Stomach smooth muscle (tissue), 2 donors: ENCODE results near the gene KCNJ5.

Source experiments
- H3K27ac ChIP-seq: one replicate; pipeline ENCODE4 v1.7.0; 2013; ENCODE audit warnings: mild to moderate bottlenecking, low read length, inconsistent platforms
- H3K27me3 ChIP-seq, 2 donors: one replicate each; pipeline ENCODE4 v1.7.0; 2013; ENCODE audit warnings: low read length in 2 of 2; ENCODE audit not compliant: insufficient read depth in 2 of 2, control insufficient read depth in 1 of 2
- H3K36me3 ChIP-seq, 2 donors: one replicate each; pipeline ENCODE4 v1.7.0; 2013; ENCODE audit warnings: low read length in 2 of 2; ENCODE audit not compliant: control insufficient read depth in 2 of 2, insufficient read depth in 2 of 2
- H3K4me1 ChIP-seq: one replicate; pipeline ENCODE4 v1.7.0; 2013; ENCODE audit warnings: low read length; ENCODE audit not compliant: control insufficient read depth, insufficient read depth
- H3K4me3 ChIP-seq, 2 donors: one replicate each; pipeline ENCODE4 v1.7.0; 2013; ENCODE audit warnings: low read length in 2 of 2
- H3K9ac ChIP-seq, 2 donors: one replicate each; pipeline ENCODE4 v1.7.0; 2013; ENCODE audit warnings: low read length in 2 of 2, mild to moderate bottlenecking in 1 of 2
- H3K9me3 ChIP-seq, 2 donors: one replicate each; pipeline ENCODE4 v1.7.0; 2013; ENCODE audit warnings: low read length in 2 of 2; ENCODE audit not compliant: control insufficient read depth in 2 of 2
- donor health status: healthy.
- donor health status: Pancreatic carcinoma.

The KCNJ5 gene

DNA sequence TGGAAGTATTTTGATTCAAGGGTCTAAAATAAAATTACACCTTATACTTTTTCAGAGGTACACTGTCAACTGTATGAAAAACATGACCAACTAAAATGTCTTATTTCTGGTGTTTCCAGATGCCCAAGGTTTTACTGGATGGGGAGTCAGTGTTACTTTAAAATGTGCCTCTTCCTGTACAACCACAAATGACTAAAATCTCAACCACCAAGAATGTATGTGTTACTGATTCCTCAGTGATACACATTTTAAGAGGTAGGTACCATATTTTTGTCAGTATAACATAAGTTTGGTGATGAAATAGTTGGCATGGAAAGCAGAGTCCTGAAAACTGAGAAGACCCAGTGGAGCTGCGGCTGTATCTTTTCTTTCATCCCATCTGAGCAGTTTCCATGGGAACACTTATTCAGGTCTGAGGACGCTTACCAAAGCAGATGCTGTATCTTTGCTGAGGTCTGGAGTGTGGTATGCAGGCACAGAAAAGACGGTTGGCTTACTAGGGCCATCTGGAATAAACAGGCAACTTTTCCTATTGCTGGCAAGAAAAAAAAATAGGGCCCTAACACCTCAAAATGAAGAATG lies 72.7 kb downstream of the KCNJ5 start:
- no peaks in the 10 kb centered on the region for H3K4me1 ChIP-seq
- H3K4me3 ChIP-seq = no peak overlapping the region
- no peaks in the 10 kb centered on the region for H3K27me3 ChIP-seq
- no peak overlapping the region for H3K27ac ChIP-seq
- H3K36me3 ChIP-seq = peaks cover 1 to 3% of the 10 kb centered on the region in 2 donors
- no peak overlapping the region for H3K9ac ChIP-seq
- H3K9me3 ChIP-seq = no peaks in the 10 kb centered on the region

DNA sequence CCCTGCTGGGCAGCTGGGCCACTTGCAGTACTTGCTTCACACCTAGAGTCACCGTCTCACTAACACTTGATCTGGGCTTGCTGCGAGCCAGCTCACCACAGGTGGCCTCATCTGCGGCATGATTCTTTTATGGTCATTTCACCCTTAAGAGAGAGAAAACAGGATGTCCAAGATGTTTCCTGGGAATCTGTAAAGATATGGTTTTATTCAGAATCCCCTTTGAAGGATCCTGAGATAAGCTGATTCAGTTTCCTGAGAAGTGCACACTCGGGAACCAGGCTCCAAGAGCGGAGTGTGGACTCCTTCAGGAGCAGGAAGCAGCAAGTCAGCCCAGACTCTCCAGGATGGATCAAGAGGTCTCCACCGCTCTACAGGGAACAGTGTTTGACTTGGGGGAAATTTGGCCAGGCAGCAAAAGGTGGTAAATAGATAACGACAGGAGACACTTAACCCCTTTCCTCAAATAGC lies 73.3 kb downstream of the KCNJ5 start:
- Histone ChIP-seq H3K36me3 (peaks cover 8 to 9% of the 10 kb centered on the region in 2 donors), H3K27me3 (no peaks in the 10 kb centered on the region), H3K27ac (no peak overlapping the region), H3K9me3 (no peaks in the 10 kb centered on the region), H3K4me3 (no peak overlapping the region), H3K4me1 (no peaks in the 10 kb centered on the region), H3K9ac (no peak overlapping the region)

DNA sequence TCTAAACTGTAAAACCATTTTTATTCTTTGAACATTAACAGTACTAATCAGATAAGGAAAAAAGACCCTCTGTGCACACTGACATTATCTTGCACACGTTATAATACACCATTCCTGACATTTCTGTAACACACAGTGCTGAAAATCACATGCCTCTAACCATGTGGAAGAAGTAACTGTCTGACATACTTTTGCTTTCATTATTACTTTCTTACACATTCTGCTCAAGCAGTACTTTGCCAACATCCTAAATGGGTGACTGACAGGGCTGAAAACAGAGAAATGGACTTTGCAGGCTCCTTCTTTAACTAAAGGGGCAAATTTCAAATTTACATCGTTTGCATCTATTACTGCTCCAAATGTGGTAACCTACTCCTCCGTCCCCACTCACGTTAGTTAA lies 74.3 kb downstream of the KCNJ5 start:
- H3K4me1 ChIP-seq = no peaks in the 10 kb centered on the region
- H3K27ac ChIP-seq = no peak overlapping the region
- no peaks in the 10 kb centered on the region for H3K9me3 ChIP-seq
- H3K4me3 ChIP-seq = no peak overlapping the region
- H3K9ac ChIP-seq = no peak overlapping the region
- peaks cover 17% of the 10 kb centered on the region in 2 donors for H3K36me3 ChIP-seq
- no peaks in the 10 kb centered on the region for H3K27me3 ChIP-seq

DNA sequence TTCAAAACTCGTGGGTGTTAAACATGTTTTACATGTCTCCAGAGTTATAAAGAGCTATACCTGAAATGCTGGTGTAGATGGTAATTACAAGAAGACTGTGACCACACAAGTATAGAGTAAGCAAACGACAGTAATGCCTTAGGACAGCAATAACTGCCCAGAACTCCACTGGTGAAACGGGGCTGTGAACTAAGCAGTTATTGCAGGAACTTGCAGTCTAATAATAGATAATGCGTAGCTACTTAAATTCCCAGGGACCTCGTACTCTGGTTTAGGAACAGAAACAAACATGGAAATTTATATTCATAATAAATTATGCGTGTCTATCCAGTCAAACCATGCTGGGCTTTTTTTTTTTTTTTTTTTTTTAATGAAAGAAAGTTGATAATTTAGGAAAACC lies 76.4 kb downstream of the KCNJ5 start:
- peaks cover 22 to 25% of the 10 kb centered on the region in 2 donors for H3K36me3 ChIP-seq
- H3K27ac ChIP-seq = no peak overlapping the region
- no peaks in the 10 kb centered on the region for H3K9me3 ChIP-seq

DNA sequence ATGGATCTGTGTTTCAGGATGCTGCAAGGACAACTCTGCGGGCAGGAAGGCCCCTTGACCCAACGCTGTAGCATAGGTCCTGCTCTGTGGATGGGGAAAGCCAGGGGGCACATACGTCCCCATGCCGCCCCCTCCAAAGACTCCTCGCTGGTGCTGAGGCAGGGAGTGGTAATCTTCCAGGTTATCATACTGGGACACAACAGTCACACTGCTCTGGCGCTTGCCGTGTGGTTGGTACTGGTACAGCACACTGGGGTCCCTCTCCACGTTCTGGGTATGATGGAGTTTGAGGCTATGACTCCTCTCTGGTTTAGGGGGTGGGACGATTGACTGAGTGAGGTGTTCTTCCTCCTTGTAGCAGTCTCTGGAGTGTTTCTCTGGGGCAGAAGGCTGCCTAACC lies 77.8 kb downstream of the KCNJ5 start:
- peaks cover 31 to 33% of the 10 kb centered on the region in 2 donors for H3K36me3 ChIP-seq
- no peak overlapping the region for H3K4me3 ChIP-seq
- no peaks in the 10 kb centered on the region for H3K9me3 ChIP-seq
- H3K4me1 ChIP-seq = no peaks in the 10 kb centered on the region
- no peak overlapping the region for H3K27ac ChIP-seq
- no peaks in the 10 kb centered on the region for H3K27me3 ChIP-seq
- no peak overlapping the region for H3K9ac ChIP-seq

More for the DNA sequence above, 76.4 kb downstream of the KCNJ5 start:
- Histone ChIP-seq H3K27me3 (no peaks in the 10 kb centered on the region), H3K9ac (no peak overlapping the region), H3K4me1 (no peaks in the 10 kb centered on the region), H3K4me3 (no peak overlapping the region)
